ENCODE measurements around the gene FAM83F.

Gene FAM83F

DNA sequence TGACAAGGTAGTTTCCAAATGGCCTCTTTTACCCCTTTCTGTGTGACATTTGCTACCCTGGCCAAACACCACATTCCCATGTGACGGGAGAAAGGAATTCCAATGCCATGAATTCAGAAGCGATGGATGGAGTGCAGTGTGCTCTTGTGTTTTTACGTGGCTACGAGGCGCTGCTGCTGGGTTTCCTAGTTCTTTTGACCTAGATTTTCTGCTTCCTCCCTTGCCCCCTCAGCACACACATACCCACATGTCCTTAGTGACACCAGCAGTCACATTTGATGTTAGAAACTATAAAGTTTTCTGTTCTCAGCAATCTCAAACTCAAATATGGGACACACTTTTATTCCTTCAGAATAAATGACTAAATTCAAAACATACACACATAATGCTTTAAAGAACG is 42.4 kb upstream of the FAM83F start:
- no peak for FAIRE-seq
- DNase-seq (ENCODE audit: insufficient read length, low spot score) = no peak
- TF ChIP-seq, protein P1, sequence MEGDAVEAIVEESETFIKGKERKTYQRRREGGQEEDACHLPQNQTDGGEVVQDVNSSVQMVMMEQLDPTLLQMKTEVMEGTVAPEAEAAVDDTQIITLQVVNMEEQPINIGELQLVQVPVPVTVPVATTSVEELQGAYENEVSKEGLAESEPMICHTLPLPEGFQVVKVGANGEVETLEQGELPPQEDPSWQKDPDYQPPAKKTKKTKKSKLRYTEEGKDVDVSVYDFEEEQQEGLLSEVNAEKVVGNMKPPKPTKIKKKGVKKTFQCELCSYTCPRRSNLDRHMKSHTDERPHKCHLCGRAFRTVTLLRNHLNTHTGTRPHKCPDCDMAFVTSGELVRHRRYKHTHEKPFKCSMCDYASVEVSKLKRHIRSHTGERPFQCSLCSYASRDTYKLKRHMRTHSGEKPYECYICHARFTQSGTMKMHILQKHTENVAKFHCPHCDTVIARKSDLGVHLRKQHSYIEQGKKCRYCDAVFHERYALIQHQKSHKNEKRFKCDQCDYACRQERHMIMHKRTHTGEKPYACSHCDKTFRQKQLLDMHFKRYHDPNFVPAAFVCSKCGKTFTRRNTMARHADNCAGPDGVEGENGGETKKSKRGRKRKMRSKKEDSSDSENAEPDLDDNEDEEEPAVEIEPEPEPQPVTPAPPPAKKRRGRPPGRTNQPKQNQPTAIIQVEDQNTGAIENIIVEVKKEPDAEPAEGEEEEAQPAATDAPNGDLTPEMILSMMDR (IDR thresholded peaks at IDR 0.05; ENCODE audit: insufficient read depth, missing control alignments) = no peak

DNA sequence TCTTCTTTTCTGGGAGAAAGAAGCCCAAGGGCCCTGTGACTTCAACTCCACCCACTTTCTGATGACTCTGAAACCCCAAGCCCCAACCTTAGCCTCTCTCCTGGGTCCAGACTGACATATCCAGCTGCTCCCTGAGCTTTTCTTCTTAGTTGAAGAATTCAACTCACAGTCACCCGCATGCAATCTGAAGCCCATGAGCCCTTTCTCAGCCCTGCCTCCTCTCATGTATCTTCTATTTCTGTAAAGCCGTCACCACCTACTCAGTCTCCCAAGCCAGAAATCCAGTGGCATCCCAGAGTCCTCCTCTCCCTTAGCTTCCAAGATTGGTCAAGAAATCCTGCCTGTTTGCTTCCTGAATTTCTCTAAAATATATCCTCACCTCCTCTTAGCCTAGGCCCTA is 41.7 kb upstream of the FAM83F start:
- FAIRE-seq (no peak), DNase-seq (ENCODE audit: insufficient read length, low spot score) (no peak)
- TF ChIP-seq, protein P1 (IDR thresholded peaks at IDR 0.05; ENCODE audit: insufficient read depth, missing control alignments) = no peak

DNA sequence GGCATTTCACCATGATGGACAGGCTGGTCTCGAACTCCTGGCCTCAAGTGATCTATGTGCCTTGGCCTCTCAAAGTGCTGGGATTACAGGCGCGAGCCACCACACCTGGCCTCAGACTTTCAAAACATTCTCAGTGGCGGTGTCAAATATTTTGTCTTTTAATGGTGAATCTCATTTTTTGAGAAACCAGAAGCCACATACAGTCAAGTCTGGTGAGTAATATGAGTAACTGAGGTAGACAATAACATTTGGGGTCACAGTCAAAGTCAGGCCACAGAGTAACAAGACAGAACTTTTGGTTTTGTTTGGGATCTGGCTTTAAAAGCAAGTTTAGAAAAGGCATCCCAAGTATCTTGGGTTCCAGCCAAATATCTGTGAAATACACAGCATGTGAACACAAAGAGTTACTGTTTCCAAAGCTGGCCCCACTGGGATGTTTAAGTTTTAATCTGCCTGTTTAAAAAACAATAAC is 40.1 kb upstream of the FAM83F start:
- FAIRE-seq (no peak), DNase-seq (ENCODE audit: insufficient read length, low spot score) (no peak)
- TF ChIP-seq, protein P1 (IDR thresholded peaks at IDR 0.05; ENCODE audit: insufficient read depth, missing control alignments) = no peak

DNA sequence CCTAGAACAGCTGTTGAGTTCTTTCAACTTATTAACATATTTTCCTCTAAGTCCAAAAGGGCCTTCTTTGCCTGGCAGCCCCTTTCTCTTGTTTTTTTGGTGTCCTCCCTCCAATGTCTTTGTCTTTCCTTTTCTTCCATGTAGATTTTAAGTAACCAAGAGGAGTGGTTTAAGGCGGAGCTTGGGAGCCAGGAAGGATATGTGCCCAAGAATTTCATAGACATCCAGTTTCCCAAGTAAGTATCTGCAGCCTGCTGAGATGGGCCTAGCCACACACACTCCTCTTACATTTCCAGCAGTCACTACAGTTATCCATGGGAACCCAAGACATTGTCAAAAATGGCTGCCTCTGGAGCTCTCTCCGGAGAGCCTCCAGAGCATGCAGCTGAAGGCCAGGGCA is 39.1 kb upstream of the FAM83F start:
- TF ChIP-seq, protein P1 (IDR thresholded peaks at IDR 0.05; ENCODE audit: insufficient read depth, missing control alignments) = no peak
- FAIRE-seq (no peak), DNase-seq (ENCODE audit: insufficient read length, low spot score) (no peak)

DNA sequence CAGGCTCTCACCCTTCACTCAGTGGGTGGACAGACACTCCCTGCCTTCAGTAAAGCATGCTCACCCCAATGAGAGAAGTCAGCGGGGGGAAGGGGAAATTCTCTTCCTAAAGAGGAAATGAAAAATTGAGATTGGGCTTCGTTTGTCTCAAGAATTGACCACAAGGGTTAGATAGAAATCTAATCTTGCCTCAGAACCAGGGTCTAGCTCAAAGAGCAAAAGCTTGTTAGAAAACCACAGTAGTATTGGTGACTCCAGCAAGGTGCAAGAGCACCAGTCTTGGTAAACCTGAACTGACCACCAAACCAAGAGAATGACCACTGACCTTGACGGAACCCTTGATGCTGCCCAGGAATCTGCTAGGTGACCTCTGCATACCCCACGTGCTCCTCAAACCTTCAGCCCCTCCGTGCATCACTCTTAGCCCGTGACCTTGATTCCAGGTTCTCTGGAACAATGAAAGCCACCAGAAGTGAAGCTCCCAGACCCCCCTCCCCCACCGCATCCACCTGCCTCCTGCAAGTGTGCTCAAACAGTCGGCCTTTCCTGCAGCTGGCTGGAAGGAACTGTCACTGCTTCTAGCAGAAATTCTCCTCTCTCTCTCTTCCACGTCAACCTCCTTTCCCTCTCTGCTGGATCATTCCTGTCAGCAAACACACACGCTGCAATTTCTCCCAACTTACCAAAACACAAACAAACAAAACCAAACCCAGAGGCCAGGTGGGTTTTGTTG is 37.7 kb upstream of the FAM83F start:
- no peak for FAIRE-seq
- TF ChIP-seq, protein P1 (IDR thresholded peaks at IDR 0.05; ENCODE audit: insufficient read depth, missing control alignments) = no peak
- DNase-seq (ENCODE audit: insufficient read length, low spot score) = no peak

DNA sequence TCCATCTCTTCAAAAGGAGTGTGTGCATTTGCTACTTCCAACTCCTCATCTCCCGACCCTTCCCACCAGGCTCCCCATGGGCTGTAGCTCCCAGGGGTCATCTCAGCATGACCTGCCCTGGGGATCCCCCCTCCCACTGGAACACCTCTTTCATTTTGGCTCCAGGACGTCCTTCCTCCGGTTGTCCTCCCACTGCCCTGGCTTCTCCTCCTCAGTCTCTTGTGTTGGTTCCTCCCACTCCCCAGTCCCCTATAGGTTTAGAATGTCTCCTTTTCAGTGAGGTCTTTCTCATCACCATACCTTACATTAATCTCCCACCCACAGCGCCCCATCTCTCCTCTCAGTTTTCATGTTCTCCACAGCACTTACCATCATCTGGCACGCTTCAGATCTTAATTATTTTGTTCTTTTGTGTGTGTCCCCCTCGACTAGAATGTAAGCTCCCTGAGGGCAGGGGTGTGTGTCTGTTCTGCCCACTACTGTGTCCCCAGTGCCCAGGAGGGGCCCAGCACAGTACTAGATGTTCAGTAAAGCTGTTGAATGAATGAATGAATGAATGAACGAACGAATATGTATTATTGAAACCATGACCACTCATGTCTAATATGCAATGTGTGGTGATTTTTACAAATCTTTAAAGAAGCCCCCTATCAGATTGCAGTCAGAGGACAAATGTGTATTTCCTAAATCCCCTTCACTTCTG is 36.6 kb upstream of the FAM83F start:
- TF ChIP-seq, protein P1 (IDR thresholded peaks at IDR 0.05; ENCODE audit: insufficient read depth, missing control alignments) = no peak
- no peak for DNase-seq (ENCODE audit: insufficient read length, low spot score)
- no peak for FAIRE-seq
